Measurements from ENCODE around the gene MDFI. TPM values are rescaled to one million over a fixed set of nuclear protein-coding genes. Genes with fewer than 3 reads are reported as not detected.

The MDFI gene
- total RNA-seq (10 to 100 TPM in 1 of 2 donors, 1 to 10 TPM in 1; 9.3 to 22.3 TPM), polyA plus RNA-seq (1 to 10 TPM in 1 of 2 donors, under 1 TPM in 1; 0.13 to 5.4 TPM)
- long read RNA-seq, donor 1, partial matches to known transcripts = 0 of 5 reads
- long read RNA-seq, donor 1, other reads (novel, unspliced or antisense) = 3 of 5 reads
- long read RNA-seq, donor 2, partial matches to known transcripts = 1 of 5 reads
- long read RNA-seq, donor 2, other reads (novel, unspliced or antisense) = 3 of 5 reads

GRCh38 chr6:41638002-41638934, at the start of gene MDFI:
Gene MDFI (plus strand): TSS chr6:41638468. CDS start chr6:41638750, 282 bp downstream.
- 1% methylated on average over 55 to 86 of the region's 86 CpGs for WGBS, 2 donors
- Histone ChIP-seq H3K27ac (ENCODE audit: low read depth in 1 of 2, low read length in 2 of 2) (no peak within 1 kb of the TSS), H3K9me3 (ENCODE audit: control insufficient read depth, low read length) (no peaks in the 10 kb centered on the region)

GRCh38 chr6:41589223-41589622, 49.0 kb upstream of the MDFI start:
- peaks cover 1 to 3% of the 10 kb centered on the region in 2 donors for H3K36me3 ChIP-seq (ENCODE audit: control insufficient read depth in 1 of 2, insufficient read depth in 2 of 2, low read length in 1 of 2)
- ATAC-seq (ENCODE audit: low FRiP score) = no peak

More at GRCh38 chr6:41638002-41638934, at the start of gene MDFI:
- no peak for ATAC-seq (ENCODE audit: low FRiP score)
- no peaks in the 10 kb centered on the region for H3K4me1 ChIP-seq (ENCODE audit: control insufficient read depth in 1 of 2, insufficient read depth in 2 of 2, low read length in 2 of 2)
- DNase-seq = peak in 1 of 2 donors; percentile 76
- H3K27me3 ChIP-seq (ENCODE audit: control insufficient read depth in 1 of 2, insufficient read depth in 2 of 2, low read length in 1 of 2) = no peaks in the 10 kb centered on the region
- no peaks in the 10 kb centered on the region for H3K36me3 ChIP-seq (ENCODE audit: control insufficient read depth in 1 of 2, insufficient read depth in 2 of 2, low read length in 1 of 2)
- H3K4me3 ChIP-seq (ENCODE audit: low read length in 2 of 2) = no peak within 1 kb of the TSS
- intact Hi-C loops (cut with DNase I) = no loop called here

GRCh38 chr6:41589636-41590622, 48.3 kb upstream of the MDFI start:
- H3K27ac ChIP-seq (ENCODE audit: low read depth in 1 of 2, low read length in 2 of 2) = no peak overlapping the region
- WGBS, 2 donors = 90 to 91% methylated on average over 38 to 39 of the region's 39 CpGs
- H3K4me3 ChIP-seq (ENCODE audit: low read length in 2 of 2) = no peak overlapping the region
- no peaks in the 10 kb centered on the region for H3K9me3 ChIP-seq (ENCODE audit: control insufficient read depth, low read length)
- H3K27me3 ChIP-seq (ENCODE audit: control insufficient read depth in 1 of 2, insufficient read depth in 2 of 2, low read length in 1 of 2) = no peaks in the 10 kb centered on the region
- peaks cover 1 to 3% of the 10 kb centered on the region in 2 donors for H3K36me3 ChIP-seq (ENCODE audit: control insufficient read depth in 1 of 2, insufficient read depth in 2 of 2, low read length in 1 of 2)
- DNase-seq (no peak), ATAC-seq (ENCODE audit: low FRiP score) (no peak)
- H3K4me1 ChIP-seq (ENCODE audit: control insufficient read depth in 1 of 2, insufficient read depth in 2 of 2, low read length in 2 of 2) = no peaks in the 10 kb centered on the region
- intact Hi-C loops (cut with DNase I) = loop anchor here (2.0 to 5.0 kb wide), 5 partner anchors 43 to 221 kb away; partner anchors contain the start of gene FOXP4 (in 1 of the 2)

More at GRCh38 chr6:41589223-41589622, 49.0 kb upstream of the MDFI start:
- Histone ChIP-seq H3K27ac (ENCODE audit: low read depth in 1 of 2, low read length in 2 of 2) (no peak overlapping the region), H3K9me3 (ENCODE audit: control insufficient read depth, low read length) (no peaks in the 10 kb centered on the region), H3K4me3 (ENCODE audit: low read length in 2 of 2) (no peak overlapping the region), H3K27me3 (ENCODE audit: control insufficient read depth in 1 of 2, insufficient read depth in 2 of 2, low read length in 1 of 2) (no peaks in the 10 kb centered on the region), H3K4me1 (ENCODE audit: control insufficient read depth in 1 of 2, insufficient read depth in 2 of 2, low read length in 2 of 2) (no peaks in the 10 kb centered on the region)
- 84 to 87% methylated on average over 4 of the region's 4 CpGs for WGBS, 2 donors
- intact Hi-C loops (cut with DNase I) = no loop called here
- no peak for DNase-seq

GRCh38 chr6:41591122-41591521, 47.1 kb upstream of the MDFI start:
- Histone ChIP-seq H3K36me3 (ENCODE audit: control insufficient read depth in 1 of 2, insufficient read depth in 2 of 2, low read length in 1 of 2) (peaks cover 1 to 3% of the 10 kb centered on the region in 2 donors), H3K4me3 (ENCODE audit: low read length in 2 of 2) (no peak overlapping the region), H3K4me1 (ENCODE audit: control insufficient read depth in 1 of 2, insufficient read depth in 2 of 2, low read length in 2 of 2) (no peaks in the 10 kb centered on the region), H3K27ac (ENCODE audit: low read depth in 1 of 2, low read length in 2 of 2) (no peak overlapping the region), H3K27me3 (ENCODE audit: control insufficient read depth in 1 of 2, insufficient read depth in 2 of 2, low read length in 1 of 2) (no peaks in the 10 kb centered on the region), H3K9me3 (ENCODE audit: control insufficient read depth, low read length) (no peaks in the 10 kb centered on the region)
- WGBS, 2 donors = 90 to 92% methylated on average over 6 of the region's 6 CpGs
- intact Hi-C loops (cut with DNase I) = loop anchor here (2.0 to 5.0 kb wide), 5 partner anchors 44 to 222 kb away; partner anchors contain the start of gene FOXP4 (in 1 of the 2)
- no peak for ATAC-seq (ENCODE audit: low FRiP score)
- no peak for DNase-seq

- intact Hi-C loops (cut with DNase I) = loop anchor here (1.0 to 5.0 kb wide), 7 partner anchors 45 to 223 kb away; partner anchors contain the start of gene FOXP4 (in 1 of the 2)
- H3K4me1 ChIP-seq (ENCODE audit: control insufficient read depth in 1 of 2, insufficient read depth in 2 of 2, low read length in 2 of 2) = no peaks in the 10 kb centered on the region
- ATAC-seq (ENCODE audit: low FRiP score) (peak; percentile 86), DNase-seq (peak; percentile 78 to 90)
- H3K27ac ChIP-seq (ENCODE audit: low read depth in 1 of 2, low read length in 2 of 2) = no peak overlapping the region
- H3K36me3 ChIP-seq (ENCODE audit: control insufficient read depth in 1 of 2, insufficient read depth in 2 of 2, low read length in 1 of 2) = peaks cover 3 to 5% of the 10 kb centered on the region in 2 donors
- H3K9me3 ChIP-seq (ENCODE audit: control insufficient read depth, low read length) = no peaks in the 10 kb centered on the region
- 0 to 2% methylated on average over 7 of the region's 7 CpGs for WGBS, 2 donors
- no peak overlapping the region for H3K4me3 ChIP-seq (ENCODE audit: low read length in 2 of 2)
- no peaks in the 10 kb centered on the region for H3K27me3 ChIP-seq (ENCODE audit: control insufficient read depth in 1 of 2, insufficient read depth in 2 of 2, low read length in 1 of 2)
These were observed 46.3 kb upstream of the MDFI start for GRCh38 chr6:41591859-41592502.

- WGBS, 2 donors = 90 to 93% methylated on average over 24 of the region's 24 CpGs
- no peak for ATAC-seq (ENCODE audit: low FRiP score)
- peaks cover 3 to 5% of the 10 kb centered on the region in 2 donors for H3K36me3 ChIP-seq (ENCODE audit: control insufficient read depth in 1 of 2, insufficient read depth in 2 of 2, low read length in 1 of 2)
These were observed 44.9 kb upstream of the MDFI start for GRCh38 chr6:41593406-41593805.

GRCh38 chr6:41593839-41594238, 44.4 kb upstream of the MDFI start:
- DNase-seq (no peak), ATAC-seq (ENCODE audit: low FRiP score) (no peak)
- Histone ChIP-seq H3K36me3 (ENCODE audit: control insufficient read depth in 1 of 2, insufficient read depth in 2 of 2, low read length in 1 of 2) (peaks cover 3 to 5% of the 10 kb centered on the region in 2 donors), H3K4me3 (ENCODE audit: low read length in 2 of 2) (no peak overlapping the region), H3K27me3 (ENCODE audit: control insufficient read depth in 1 of 2, insufficient read depth in 2 of 2, low read length in 1 of 2) (no peaks in the 10 kb centered on the region), H3K9me3 (ENCODE audit: control insufficient read depth, low read length) (no peaks in the 10 kb centered on the region), H3K4me1 (ENCODE audit: control insufficient read depth in 1 of 2, insufficient read depth in 2 of 2, low read length in 2 of 2) (no peaks in the 10 kb centered on the region), H3K27ac (ENCODE audit: low read depth in 1 of 2, low read length in 2 of 2) (no peak overlapping the region)
- WGBS, 2 donors = 87 to 92% methylated on average over 11 of the region's 11 CpGs
- intact Hi-C loops (cut with DNase I) = loop anchor here (2.0 to 5.0 kb wide), 4 partner anchors 47 to 222 kb away; partner anchors contain the start of gene FOXP4 (in 1 of the 2)

More at GRCh38 chr6:41593406-41593805, 44.9 kb upstream of the MDFI start:
- no peaks in the 10 kb centered on the region for H3K27me3 ChIP-seq (ENCODE audit: control insufficient read depth in 1 of 2, insufficient read depth in 2 of 2, low read length in 1 of 2)
- no peak overlapping the region for H3K27ac ChIP-seq (ENCODE audit: low read depth in 1 of 2, low read length in 2 of 2)
- DNase-seq = no peak
- intact Hi-C loops (cut with DNase I) = loop anchor here (2.0 to 5.0 kb wide), 4 partner anchors 46 to 221 kb away; partner anchors contain the start of gene FOXP4 (in 1 of the 2)
- H3K9me3 ChIP-seq (ENCODE audit: control insufficient read depth, low read length) = no peaks in the 10 kb centered on the region
- H3K4me1 ChIP-seq (ENCODE audit: control insufficient read depth in 1 of 2, insufficient read depth in 2 of 2, low read length in 2 of 2) = no peaks in the 10 kb centered on the region
- no peak overlapping the region for H3K4me3 ChIP-seq (ENCODE audit: low read length in 2 of 2)
